ENCODE data around the gene USP44. TPM values are rescaled to one million over a fixed set of nuclear protein-coding genes. Genes with fewer than 3 reads are reported as not detected.

USP44 gene
- total and polyA plus RNA-seq, 2 of the 13 experiments (the other 11 are each of a cell fraction or from before 2014, with no cell fraction given): 0.05 to 0.07 TPM

DNA sequence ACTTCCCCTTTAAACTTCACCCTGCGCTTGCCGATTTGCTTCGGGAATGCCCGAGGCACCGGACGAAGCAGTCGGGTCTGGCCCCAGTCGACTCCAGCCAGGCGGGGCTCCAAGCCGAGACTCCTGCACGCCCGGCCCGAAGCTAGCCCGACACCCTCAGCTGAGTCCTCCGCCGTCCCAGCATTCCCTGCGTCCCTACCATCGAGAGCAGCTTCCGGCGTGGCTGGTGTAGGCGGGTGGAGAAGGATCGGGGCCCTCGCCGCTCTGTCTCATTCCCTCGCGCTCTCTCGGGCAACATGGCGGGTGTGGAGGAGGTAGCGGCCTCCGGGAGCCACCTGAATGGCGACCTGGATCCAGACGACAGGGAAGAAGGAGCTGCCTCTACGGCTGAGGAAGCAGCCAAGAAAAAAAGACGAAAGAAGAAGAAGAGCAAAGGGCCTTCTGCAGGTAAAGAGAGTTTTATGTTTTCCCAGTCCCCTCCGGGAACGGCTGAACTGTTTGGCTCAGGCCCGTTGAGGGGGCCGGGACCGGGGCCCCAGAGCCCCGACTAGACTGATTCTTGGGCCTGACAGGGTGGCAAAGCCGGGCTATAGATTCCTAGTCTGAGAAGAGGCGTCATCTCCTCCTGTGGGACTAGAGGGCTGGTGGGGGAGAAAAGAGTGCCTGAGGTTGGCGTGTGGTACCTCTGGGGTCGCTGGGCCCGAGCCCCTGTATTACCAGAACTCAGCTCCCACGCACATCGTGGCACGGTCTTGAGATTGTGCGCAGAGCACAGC, 77.2 kb downstream of the USP44 start, which contains the start of gene METAP2 (continued):
- TF ChIP-seq SMARCC2 (IDR thresholded peaks at IDR 0.05) (no peak), ZSCAN22 (CRISPR knock-in tag; IDR thresholded peaks at IDR 0.05) (no peak), BORCS8-MEF2B (CRISPR knock-in tag; IDR thresholded peaks at IDR 0.05) (peak; percentile 95), ZNF598 (CRISPR knock-in tag; IDR thresholded peaks at IDR 0.05; ENCODE audit: borderline replicate concordance) (0 out of 2 replicates have a peak, but pooled peaks have one; percentile 29), ZNF180 (CRISPR knock-in tag; IDR thresholded peaks at IDR 0.05; ENCODE audit: borderline replicate concordance, low read depth) (no peak), PHF8 (CRISPR knock-in tag; IDR thresholded peaks at IDR 0.05) (peak; percentile 97), MLLT10 (CRISPR knock-in tag; IDR thresholded peaks at IDR 0.05) (no peak), ZNF432 (CRISPR knock-in tag; IDR thresholded peaks at IDR 0.05; ENCODE audit: borderline replicate concordance) (no peak; the same call in 1 of the 2 replicates), CREM (IDR thresholded peaks at IDR 0.05) (peak; percentile 52; the same call in 1 of the 2 replicates), CREM (CRISPR knock-in tag; IDR thresholded peaks at IDR 0.05) (no peak), TBP (CRISPR knock-in tag; IDR thresholded peaks at IDR 0.05) (no peak), MED1 (CRISPR knock-in tag; IDR thresholded peaks at IDR 0.05) (peak; percentile 66), HIVEP1 (CRISPR knock-in tag; IDR thresholded peaks at IDR 0.05) (no peak; the same call in 1 of the 2 replicates), ZNF780A (CRISPR knock-in tag; IDR thresholded peaks at IDR 0.05) (peak; percentile 38; the same call in 1 of the 2 replicates), ARHGAP35 (CRISPR knock-in tag; IDR thresholded peaks at IDR 0.05; ENCODE audit: borderline replicate concordance) (no peak; the same call in 1 of the 2 replicates), NR2F6 (IDR thresholded peaks at IDR 0.05) (no peak), NR2F6 (CRISPR knock-in tag; IDR thresholded peaks at IDR 0.05) (peak; percentile 60)
- TF ChIP-seq, protein P1, sequence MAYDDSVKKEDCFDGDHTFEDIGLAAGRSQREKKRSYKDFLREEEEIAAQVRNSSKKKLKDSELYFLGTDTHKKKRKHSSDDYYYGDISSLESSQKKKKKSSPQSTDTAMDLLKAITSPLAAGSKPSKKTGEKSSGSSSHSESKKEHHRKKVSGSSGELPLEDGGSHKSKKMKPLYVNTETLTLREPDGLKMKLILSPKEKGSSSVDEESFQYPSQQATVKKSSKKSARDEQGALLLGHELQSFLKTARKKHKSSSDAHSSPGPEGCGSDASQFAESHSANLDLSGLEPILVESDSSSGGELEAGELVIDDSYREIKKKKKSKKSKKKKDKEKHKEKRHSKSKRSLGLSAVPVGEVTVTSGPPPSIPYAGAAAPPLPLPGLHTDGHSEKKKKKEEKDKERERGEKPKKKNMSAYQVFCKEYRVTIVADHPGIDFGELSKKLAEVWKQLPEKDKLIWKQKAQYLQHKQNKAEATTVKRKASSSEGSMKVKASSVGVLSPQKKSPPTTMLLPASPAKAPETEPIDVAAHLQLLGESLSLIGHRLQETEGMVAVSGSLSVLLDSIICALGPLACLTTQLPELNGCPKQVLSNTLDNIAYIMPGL (CRISPR knock-in tag; IDR thresholded peaks at IDR 0.05; ENCODE audit: borderline replicate concordance in 1 of 2, low read depth in 1 of 2): peak; percentile 86 to 93
- TF ChIP-seq, protein P2, sequence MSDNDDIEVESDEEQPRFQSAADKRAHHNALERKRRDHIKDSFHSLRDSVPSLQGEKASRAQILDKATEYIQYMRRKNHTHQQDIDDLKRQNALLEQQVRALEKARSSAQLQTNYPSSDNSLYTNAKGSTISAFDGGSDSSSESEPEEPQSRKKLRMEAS (IDR thresholded peaks at IDR 0.05): peak; percentile 91
- TF ChIP-seq, protein P3, sequence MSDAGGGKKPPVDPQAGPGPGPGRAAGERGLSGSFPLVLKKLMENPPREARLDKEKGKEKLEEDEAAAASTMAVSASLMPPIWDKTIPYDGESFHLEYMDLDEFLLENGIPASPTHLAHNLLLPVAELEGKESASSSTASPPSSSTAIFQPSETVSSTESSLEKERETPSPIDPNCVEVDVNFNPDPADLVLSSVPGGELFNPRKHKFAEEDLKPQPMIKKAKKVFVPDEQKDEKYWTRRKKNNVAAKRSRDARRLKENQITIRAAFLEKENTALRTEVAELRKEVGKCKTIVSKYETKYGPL (CRISPR knock-in tag; IDR thresholded peaks at IDR 0.05): peak; percentile 21; the same call in 1 of the 2 replicates
- TF ChIP-seq, protein P4, sequence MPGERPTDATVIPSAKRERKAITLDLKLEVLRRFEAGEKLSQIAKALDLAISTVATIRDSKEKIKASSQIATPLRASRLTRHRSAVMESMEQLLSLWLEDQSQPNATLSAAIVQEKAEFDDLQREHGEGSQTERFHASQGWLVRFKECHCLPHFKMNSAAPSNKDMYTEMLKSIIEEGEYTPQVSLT (CRISPR knock-in tag; IDR thresholded peaks at IDR 0.05; ENCODE audit: borderline replicate concordance, low read depth): peak; percentile 88; the same call in 1 of the 2 replicates
- TF ChIP-seq, protein P5, sequence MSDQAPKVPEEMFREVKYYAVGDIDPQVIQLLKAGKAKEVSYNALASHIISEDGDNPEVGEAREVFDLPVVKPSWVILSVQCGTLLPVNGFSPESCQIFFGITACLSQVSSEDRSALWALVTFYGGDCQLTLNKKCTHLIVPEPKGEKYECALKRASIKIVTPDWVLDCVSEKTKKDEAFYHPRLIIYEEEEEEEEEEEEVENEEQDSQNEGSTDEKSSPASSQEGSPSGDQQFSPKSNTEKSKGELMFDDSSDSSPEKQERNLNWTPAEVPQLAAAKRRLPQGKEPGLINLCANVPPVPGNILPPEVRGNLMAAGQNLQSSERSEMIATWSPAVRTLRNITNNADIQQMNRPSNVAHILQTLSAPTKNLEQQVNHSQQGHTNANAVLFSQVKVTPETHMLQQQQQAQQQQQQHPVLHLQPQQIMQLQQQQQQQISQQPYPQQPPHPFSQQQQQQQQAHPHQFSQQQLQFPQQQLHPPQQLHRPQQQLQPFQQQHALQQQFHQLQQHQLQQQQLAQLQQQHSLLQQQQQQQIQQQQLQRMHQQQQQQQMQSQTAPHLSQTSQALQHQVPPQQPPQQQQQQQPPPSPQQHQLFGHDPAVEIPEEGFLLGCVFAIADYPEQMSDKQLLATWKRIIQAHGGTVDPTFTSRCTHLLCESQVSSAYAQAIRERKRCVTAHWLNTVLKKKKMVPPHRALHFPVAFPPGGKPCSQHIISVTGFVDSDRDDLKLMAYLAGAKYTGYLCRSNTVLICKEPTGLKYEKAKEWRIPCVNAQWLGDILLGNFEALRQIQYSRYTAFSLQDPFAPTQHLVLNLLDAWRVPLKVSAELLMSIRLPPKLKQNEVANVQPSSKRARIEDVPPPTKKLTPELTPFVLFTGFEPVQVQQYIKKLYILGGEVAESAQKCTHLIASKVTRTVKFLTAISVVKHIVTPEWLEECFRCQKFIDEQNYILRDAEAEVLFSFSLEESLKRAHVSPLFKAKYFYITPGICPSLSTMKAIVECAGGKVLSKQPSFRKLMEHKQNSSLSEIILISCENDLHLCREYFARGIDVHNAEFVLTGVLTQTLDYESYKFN (CRISPR knock-in tag; conservative IDR thresholded peaks at IDR 0.05): peak; percentile 63
- TF ChIP-seq, protein P6, sequence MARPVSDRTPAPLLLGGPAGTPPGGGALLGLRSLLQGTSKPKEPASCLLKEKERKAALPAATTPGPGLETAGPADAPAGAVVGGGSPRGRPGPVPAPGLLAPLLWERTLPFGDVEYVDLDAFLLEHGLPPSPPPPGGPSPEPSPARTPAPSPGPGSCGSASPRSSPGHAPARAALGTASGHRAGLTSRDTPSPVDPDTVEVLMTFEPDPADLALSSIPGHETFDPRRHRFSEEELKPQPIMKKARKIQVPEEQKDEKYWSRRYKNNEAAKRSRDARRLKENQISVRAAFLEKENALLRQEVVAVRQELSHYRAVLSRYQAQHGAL (CRISPR knock-in tag; IDR thresholded peaks at IDR 0.05; ENCODE audit: not compliant biosample characterization): peak; percentile 53

Measured in HepG2 (cell line).